Smooth muscle cell of the pulmonary artery (primary cell): ENCODE data around the gene HAUS3. TPM values are rescaled to one million over a fixed set of nuclear protein-coding genes. Genes with fewer than 3 reads are reported as not detected.

Source experiments
- total RNA-seq: library from RNA; depleted of rRNA; stranded (reverse); fragments of >200 nt; gene quantifications from 2 replicates; pipeline ENCODE4 v1.2.3, GENCODE V29; 2014

Gene HAUS3
- 7.2 and 7.8 TPM in 2 replicates for total RNA-seq

GRCh38 chr4:2241410-2242353 is at the start of gene HAUS3, which contains the start of gene POLN:
TSS of gene HAUS3 (minus strand) at chr4:2242121. CDS start at chr4:2240946, 1,175 bp downstream.
TSS of gene POLN (minus strand) at chr4:2242121. CDS start at chr4:2229231, 12,890 bp downstream.

GRCh38 chr4:2261853-2262144 is 19.9 kb upstream of the HAUS3 start, which contains the start of gene MXD4:
TSS of gene MXD4 (minus strand) at chr4:2262109. CDS start at chr4:2261980, 129 bp downstream.

Other genes starting within 250 kb of the HAUS3 start
- gene NELFA, start 233.1 kb downstream of the HAUS3 start, total RNA-seq = 16.3 and 17.0 TPM in 2 replicates
- 0.13 and 0.76 TPM in 2 replicates for gene NAT8L, start 182.8 kb downstream of the HAUS3 start, total RNA-seq
- gene POLN, start within 50 bp of the HAUS3 start, total RNA-seq = 3.9 and 5.1 TPM in 2 replicates
- 51.7 and 73.8 TPM in 2 replicates for gene MXD4, start 20.0 kb upstream of the HAUS3 start, total RNA-seq
- 12.4 and 22.5 TPM in 2 replicates for gene ZFYVE28, start 176.5 kb upstream of the HAUS3 start, total RNA-seq
- 0.13 TPM in 1 of 2 replicates, not detected in the other for gene CFAP99, start 176.8 kb upstream of the HAUS3 start, total RNA-seq
- 48.2 and 54.5 TPM in 2 replicates for gene RNF4, start 227.0 kb upstream of the HAUS3 start, total RNA-seq